K562 (cell line): ENCODE measurements around the gene TMPO. TPM values are rescaled to one million over a fixed set of nuclear protein-coding genes. Genes with fewer than 3 reads are reported as not detected.
A peak's percentile ranks its signal among the peaks of the same experiment; 100 is the strongest.

Experiments used
- ATF7 ChIP-seq: fragments of 450-650 bp; IDR thresholded peaks from 2 replicates; pipeline ENCODE4 v1.7.1; 2014; ENCODE audit warnings: mild to moderate bottlenecking, moderate library complexity
- BCL6 ChIP-seq: fragments of 250-450 bp; sonication (Bioruptor Pico); IDR thresholded peaks from 2 replicates; pipeline ENCODE4 v1.4.0; 2020
- CBX3 ChIP-seq, 2 experiments: IDR thresholded peaks; 1 replicate in 1 of 2; 2 replicates in 1 of 2; pipeline ENCODE4 v1.6.1; 2012; ENCODE audit warnings: inconsistent platforms in 2 of 2, low read length in 2 of 2, borderline replicate concordance in 1 of 2, control low read depth in 1 of 2
- CREBBP ChIP-seq: IDR thresholded peaks from one replicate; pipeline ENCODE4 v1.6.1; 2012; ENCODE audit warnings: low read depth, mild to moderate bottlenecking, control low read depth, inconsistent platforms, low read length
- CTCFL ChIP-seq: IDR thresholded peaks from 2 replicates; pipeline ENCODE4 v1.6.1; 2011; ENCODE audit warnings: borderline replicate concordance, low read depth, mild to moderate bottlenecking, moderate library complexity, low read length; ENCODE audit not compliant: insufficient read depth, poor library complexity, severe bottlenecking
- ELF1 ChIP-seq: fragments of 200-800 bp; sonication (Bioruptor generic); IDR thresholded peaks from 2 replicates; pipeline ENCODE4 v1.6.1; 2016; ENCODE audit warnings: missing genetic modification characterization, missing compliant biosample characterization
- FOXK1 ChIP-seq: sonication (generic); formaldehyde crosslinking; IDR thresholded peaks from 2 replicates; pipeline ENCODE4 v1.8.0; 2022; ENCODE audit warnings: missing genetic modification reagents, mild to moderate bottlenecking, borderline replicate concordance
- KHSRP ChIP-seq: fragments of 450-650 bp; IDR thresholded peaks from 2 replicates; pipeline ENCODE4 v1.6.1; 2017
- PHB2 ChIP-seq: fragments of 450-650 bp; IDR thresholded peaks from 2 replicates; pipeline ENCODE4 v1.6.1; 2017; ENCODE audit warnings: low read depth
- PKNOX1 ChIP-seq: fragments of 450-650 bp; IDR thresholded peaks from 2 replicates; pipeline ENCODE4 v1.6.1; 2016
- TAF9B ChIP-seq: fragments of 450-650 bp; IDR thresholded peaks from 2 replicates; pipeline ENCODE4 v1.6.1; 2018; ENCODE audit warnings: mild to moderate bottlenecking; ENCODE audit not compliant: partially characterized antibody
- TRIM24 ChIP-seq, 2 experiments: fragments of 450-650 bp; IDR thresholded peaks; 2 replicates each; pipeline ENCODE4 v1.6.1; 2016
- XRCC5 ChIP-seq: fragments of 200-400 bp; formaldehyde crosslinking; IDR thresholded peaks from 2 replicates; pipeline ENCODE4 v1.6.1; 2017; ENCODE audit warnings: low read depth, mild to moderate bottlenecking, low read length
- YBX1 ChIP-seq: fragments of 450-650 bp; IDR thresholded peaks from 2 replicates; pipeline ENCODE4 v1.7.1; 2016; ENCODE audit warnings: mild to moderate bottlenecking
- ZNF239 ChIP-seq: fragments of 250-450 bp; sonication (Bioruptor Pico); IDR thresholded peaks from 2 replicates; pipeline ENCODE4 v1.4.0; 2020; ENCODE audit warnings: mild to moderate bottlenecking
- ZNF253 ChIP-seq: fragments of 250-450 bp; sonication (Bioruptor Pico); conservative IDR thresholded peaks from 2 replicates; pipeline ENCODE4 v1.6.1; 2021; ENCODE audit warnings: mild to moderate bottlenecking
- polyA plus RNA-seq, 8 experiments: library from polyadenylated mRNA; depleted of rRNA in 4 of 8; stranded (reverse) in 5 of 8; unstranded in 3 of 8; fragments of >200 nt; fragmentation: Nextera tagmentation in 2 of 8; fragmentation: Illumina TruSeq in 1 of 8; extraction: Ambion mirVana in 2 of 8; extraction: Trizol in 1 of 8; gene quantifications; 2 replicates each; pipeline versions ENCODE4 v1.2.1 to v1.2.3, GENCODE V29; 2011 to 2014; ENCODE audit warnings: inconsistent platforms in 1 of 8, missing spikeins in 1 of 8
- total RNA-seq, 7 experiments: library from RNA; depleted of rRNA in 6 of 7; stranded (reverse); fragments of >200 nt in 6 of 7; fragmentation: Illumina TruSeq in 2 of 7; extraction: Trizol in 2 of 7; gene quantifications; 2 replicates each; pipeline versions ENCODE4 v1.2.1 to v1.2.3, GENCODE V29; 2011 to 2021; ENCODE audit warnings: low replicate concordance in 1 of 7
- TF ChIP-seq, protein P1 (sequence below): fragments of 250-450 bp; sonication (Bioruptor Pico); IDR thresholded peaks from 2 replicates; pipeline ENCODE4 v1.5.1; 2021; ENCODE audit warnings: mild to moderate bottlenecking
- TF ChIP-seq, protein P2 (sequence below): fragments of 450-650 bp; IDR thresholded peaks from 2 replicates; pipeline ENCODE4 v1.6.1; 2014; ENCODE audit warnings: low read depth, mild to moderate bottlenecking, moderate library complexity, borderline replicate concordance

TMPO gene
- total and polyA plus RNA-seq, 9 of the 15 experiments (the other 6 are each of a cell fraction or from before 2014, with no cell fraction given) = 62.1 to 263 (median 182) TPM

DNA sequence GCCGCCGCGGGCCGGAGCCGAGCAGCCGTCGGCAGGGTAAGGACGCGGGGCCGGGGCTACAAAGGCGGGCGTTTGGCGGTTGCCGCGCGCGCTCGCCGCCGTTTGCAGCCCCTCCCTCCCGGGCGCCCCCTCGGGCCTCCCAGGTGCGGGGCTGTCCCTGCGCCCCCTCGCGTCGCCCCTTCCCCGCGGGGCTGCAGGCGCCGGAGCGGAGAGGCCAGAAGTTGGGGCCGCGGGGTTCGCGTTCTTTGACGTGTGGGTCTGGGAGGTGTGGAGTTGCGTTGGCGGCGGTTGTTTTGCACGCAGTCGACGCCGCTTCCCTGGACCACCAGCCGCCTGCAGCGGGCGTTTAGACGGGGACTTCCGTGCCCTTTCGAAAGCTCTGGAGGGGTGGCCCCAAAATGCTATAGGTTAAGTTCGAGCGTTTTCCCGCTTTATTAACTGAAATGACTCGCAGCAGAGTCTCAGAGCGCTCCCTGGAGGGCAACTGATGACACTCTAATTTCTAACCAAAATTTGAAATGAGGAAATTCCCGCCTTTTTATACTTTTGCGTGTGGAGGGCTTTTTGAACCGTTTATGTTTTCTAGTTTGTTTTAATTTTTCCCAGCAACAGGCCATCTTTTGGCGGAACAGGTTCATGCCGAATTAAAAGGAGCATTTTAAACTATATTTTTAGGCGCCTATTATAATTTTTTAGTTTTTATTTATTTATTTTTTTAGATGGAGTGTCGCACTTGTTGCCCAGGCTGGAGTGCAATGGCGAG is 902 bp downstream of the TMPO start (continued):
- TF ChIP-seq CTCFL (peak; percentile 66), FOXK1 (CRISPR knock-in tag) (0 out of 2 replicates have a peak, but pooled peaks have one; percentile 58), ELF1 (tag) (peak; percentile 56), ZNF239 (CRISPR knock-in tag) (no peak), ZNF253 (CRISPR knock-in tag) (no peak), YBX1 (no peak), TAF9B (peak; percentile 51), TRIM24 (IDR thresholded peaks at IDR 0.05) (peak; percentile 82 to 85), PHB2 (no peak), CBX3 (IDR thresholded peaks at IDR 0.05; ENCODE audit: borderline replicate concordance in 1 of 2, low read length in 2 of 2) (peak in 1 of 2 experiments; percentile 78; a peak in 2 of 3 replicates), BCL6 (CRISPR knock-in tag) (no peak), KHSRP (no peak), XRCC5 (peak; percentile 74), CREBBP (no peak), ATF7 (peak; percentile 45), PKNOX1 (no peak)
- TF ChIP-seq, protein P1, sequence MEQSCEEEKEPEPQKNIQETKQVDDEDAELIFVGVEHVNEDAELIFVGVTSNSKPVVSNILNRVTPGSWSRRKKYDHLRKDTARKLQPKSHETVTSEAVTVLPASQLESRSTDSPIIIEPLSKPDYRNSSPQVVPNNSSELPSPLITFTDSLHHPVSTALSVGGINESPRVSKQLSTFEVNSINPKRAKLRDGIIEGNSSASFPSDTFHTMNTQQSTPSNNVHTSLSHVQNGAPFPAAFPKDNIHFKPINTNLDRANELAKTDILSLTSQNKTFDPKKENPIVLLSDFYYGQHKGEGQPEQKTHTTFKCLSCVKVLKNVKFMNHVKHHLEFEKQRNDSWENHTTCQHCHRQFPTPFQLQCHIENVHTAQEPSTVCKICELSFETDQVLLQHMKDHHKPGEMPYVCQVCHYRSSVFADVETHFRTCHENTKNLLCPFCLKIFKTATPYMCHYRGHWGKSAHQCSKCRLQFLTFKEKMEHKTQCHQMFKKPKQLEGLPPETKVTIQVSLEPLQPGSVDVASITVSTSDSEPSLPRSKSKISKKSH (CRISPR knock-in tag) = no peak
- TF ChIP-seq, protein P2, sequence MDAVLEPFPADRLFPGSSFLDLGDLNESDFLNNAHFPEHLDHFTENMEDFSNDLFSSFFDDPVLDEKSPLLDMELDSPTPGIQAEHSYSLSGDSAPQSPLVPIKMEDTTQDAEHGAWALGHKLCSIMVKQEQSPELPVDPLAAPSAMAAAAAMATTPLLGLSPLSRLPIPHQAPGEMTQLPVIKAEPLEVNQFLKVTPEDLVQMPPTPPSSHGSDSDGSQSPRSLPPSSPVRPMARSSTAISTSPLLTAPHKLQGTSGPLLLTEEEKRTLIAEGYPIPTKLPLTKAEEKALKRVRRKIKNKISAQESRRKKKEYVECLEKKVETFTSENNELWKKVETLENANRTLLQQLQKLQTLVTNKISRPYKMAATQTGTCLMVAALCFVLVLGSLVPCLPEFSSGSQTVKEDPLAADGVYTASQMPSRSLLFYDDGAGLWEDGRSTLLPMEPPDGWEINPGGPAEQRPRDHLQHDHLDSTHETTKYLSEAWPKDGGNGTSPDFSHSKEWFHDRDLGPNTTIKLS = no peak; the same call in 1 of the 2 replicates
